AG08395 (cell line): ENCODE data around the gene PRKAA2.
A peak's percentile ranks its signal among the peaks of the same experiment; 100 is the strongest.

Source experiments
- DNase-seq: peaks from one replicate; pipeline ENCODE4 v3.0.0; 2012; ENCODE audit warnings: mixed read lengths, low spot score

The PRKAA2 gene

GRCh38 chr1:56654126-56654923, 9.2 kb downstream of the PRKAA2 start:
- DNase-seq: no peak

- DNase-seq: no peak
These were observed 11.0 kb downstream of the PRKAA2 start for GRCh38 chr1:56655991-56656613.

GRCh38 chr1:56658254-56658653, 13.1 kb downstream of the PRKAA2 start:
- no peak for DNase-seq

GRCh38 chr1:56660293-56660692, 15.2 kb downstream of the PRKAA2 start:
- DNase-seq: no peak

GRCh38 chr1:56663846-56664245, 18.7 kb downstream of the PRKAA2 start:
- DNase-seq: no peak

- no peak for DNase-seq
These were observed 20.3 kb downstream of the PRKAA2 start for GRCh38 chr1:56665384-56665783.

GRCh38 chr1:56666112-56666608, 21.0 kb downstream of the PRKAA2 start:
- DNase-seq: no peak

GRCh38 chr1:56670350-56670749, 25.2 kb downstream of the PRKAA2 start:
- DNase-seq: no peak

- DNase-seq: no peak
These were observed 26.0 kb downstream of the PRKAA2 start for GRCh38 chr1:56671085-56671484.

GRCh38 chr1:56671542-56671941, 26.4 kb downstream of the PRKAA2 start:
- DNase-seq: no peak

- no peak for DNase-seq
These were observed 27.5 kb downstream of the PRKAA2 start for GRCh38 chr1:56672579-56672978.

- no peak for DNase-seq
These were observed 30.6 kb downstream of the PRKAA2 start for GRCh38 chr1:56675763-56676162.

GRCh38 chr1:56676571-56677035, 31.5 kb downstream of the PRKAA2 start:
- peak; percentile 68 for DNase-seq

GRCh38 chr1:56683569-56683968, 38.5 kb downstream of the PRKAA2 start:
- no peak for DNase-seq

GRCh38 chr1:56686169-56686568, 41.1 kb downstream of the PRKAA2 start:
- no peak for DNase-seq

GRCh38 chr1:56688522-56689026, 43.5 kb downstream of the PRKAA2 start:
- peak; percentile 71 for DNase-seq

GRCh38 chr1:56696663-56697062, 51.5 kb downstream of the PRKAA2 start:
- DNase-seq: no peak

GRCh38 chr1:56703747-56704146, 58.6 kb downstream of the PRKAA2 start:
- no peak for DNase-seq

- DNase-seq: no peak
These were observed 62.3 kb downstream of the PRKAA2 start for GRCh38 chr1:56707379-56707778.

- DNase-seq: peak; percentile 41
These were observed 64.3 kb downstream of the PRKAA2 start for GRCh38 chr1:56709269-56709880.

GRCh38 chr1:56709995-56710394, 64.9 kb downstream of the PRKAA2 start:
- no peak for DNase-seq

GRCh38 chr1:56710646-56711045, 65.5 kb downstream of the PRKAA2 start:
- DNase-seq: peak; percentile 46

- no peak for DNase-seq
These were observed 67.0 kb downstream of the PRKAA2 start for GRCh38 chr1:56712150-56712549.
